Upper lobe of right lung (tissue), 1 donor: ENCODE data around the gene R3HDM1. TPM values are rescaled to one million over a fixed set of nuclear protein-coding genes. Genes with fewer than 3 reads are reported as not detected.
A peak's percentile ranks its signal among the peaks of the same experiment; 100 is the strongest.

Experiments
- ATAC-seq: fragments of 200-7000 bp; cut with Tn5 transposase; one replicate; pipeline ENCODE4 v1.9.1; 2020; ENCODE audit warnings: mild to moderate bottlenecking, moderate library complexity
- DNase-seq: peaks from one replicate; pipeline ENCODE4 v3.0.0-alpha.2; 2020
- H3K27ac ChIP-seq: fragments of 200-600 bp; one replicate; pipeline ENCODE4 v1.8.0; 2022
- H3K27me3 ChIP-seq: fragments of 200-600 bp; one replicate; pipeline ENCODE4 v1.8.0; 2022; ENCODE audit warnings: mild to moderate bottlenecking
- H3K36me3 ChIP-seq: fragments of 200-600 bp; one replicate; pipeline ENCODE4 v1.8.0; 2022
- H3K4me1 ChIP-seq: fragments of 200-600 bp; one replicate; pipeline ENCODE4 v1.8.0; 2022
- H3K4me3 ChIP-seq: fragments of 200-600 bp; one replicate; pipeline ENCODE4 v1.8.0; 2022; ENCODE audit warnings: mild to moderate bottlenecking
- H3K9me3 ChIP-seq: fragments of 200-600 bp; one replicate; pipeline ENCODE4 v1.8.0; 2022
- intact Hi-C: fragments of 100-400 bp; cut with DNase I; formaldehyde crosslinking; loops from one replicate; pipeline ENCODE4 v1.11.0; 2022
- total RNA-seq: library from RNA; stranded (reverse); fragmentation: NEBNext Ultra II Directional; extraction: Animal tissue kit (Norgen Biotek cat#: 25700); gene quantifications from one replicate; pipeline ENCODE4 v1.2.1, GENCODE V29; 2021
- TF ChIP-seq, protein P1 (sequence below): fragments of 200-600 bp; IDR thresholded peaks from one replicate; pipeline ENCODE4 v1.8.0; 2022; ENCODE audit warnings: antibody characterized with exemption
- donor health status: DM: no; HTN: yes; CAD: no; lungs with severe emphysema.

R3HDM1 gene
- total RNA-seq, 1 donor from 2014 or later = 17.0 TPM

DNA sequence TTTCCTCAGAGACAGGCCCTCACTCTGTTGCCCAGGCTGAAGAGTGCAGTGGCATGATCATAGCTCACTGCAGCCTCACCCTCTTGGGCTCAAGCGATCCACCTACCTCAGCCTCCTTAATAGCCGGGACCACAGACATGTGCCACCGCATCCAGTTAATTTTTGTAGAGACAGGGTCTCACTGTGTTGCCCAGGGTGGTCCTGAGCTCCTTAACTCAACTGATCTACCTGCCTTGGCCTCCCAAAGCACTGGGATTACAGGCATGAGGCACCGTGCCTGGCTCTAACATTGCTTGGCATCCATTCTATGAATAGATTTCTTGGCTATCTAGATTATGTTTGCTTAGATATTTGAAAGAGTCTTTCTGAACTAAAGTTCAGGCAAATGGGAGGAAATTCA lies 21.6 kb downstream of the R3HDM1 start:
- ATAC-seq (no peak), DNase-seq (no peak)
- no peaks in the 10 kb centered on the region for H3K4me1 ChIP-seq
- TF ChIP-seq, protein P1, sequence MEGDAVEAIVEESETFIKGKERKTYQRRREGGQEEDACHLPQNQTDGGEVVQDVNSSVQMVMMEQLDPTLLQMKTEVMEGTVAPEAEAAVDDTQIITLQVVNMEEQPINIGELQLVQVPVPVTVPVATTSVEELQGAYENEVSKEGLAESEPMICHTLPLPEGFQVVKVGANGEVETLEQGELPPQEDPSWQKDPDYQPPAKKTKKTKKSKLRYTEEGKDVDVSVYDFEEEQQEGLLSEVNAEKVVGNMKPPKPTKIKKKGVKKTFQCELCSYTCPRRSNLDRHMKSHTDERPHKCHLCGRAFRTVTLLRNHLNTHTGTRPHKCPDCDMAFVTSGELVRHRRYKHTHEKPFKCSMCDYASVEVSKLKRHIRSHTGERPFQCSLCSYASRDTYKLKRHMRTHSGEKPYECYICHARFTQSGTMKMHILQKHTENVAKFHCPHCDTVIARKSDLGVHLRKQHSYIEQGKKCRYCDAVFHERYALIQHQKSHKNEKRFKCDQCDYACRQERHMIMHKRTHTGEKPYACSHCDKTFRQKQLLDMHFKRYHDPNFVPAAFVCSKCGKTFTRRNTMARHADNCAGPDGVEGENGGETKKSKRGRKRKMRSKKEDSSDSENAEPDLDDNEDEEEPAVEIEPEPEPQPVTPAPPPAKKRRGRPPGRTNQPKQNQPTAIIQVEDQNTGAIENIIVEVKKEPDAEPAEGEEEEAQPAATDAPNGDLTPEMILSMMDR = no peak
- H3K36me3 ChIP-seq = no peaks in the 10 kb centered on the region
- H3K27me3 ChIP-seq = no peaks in the 10 kb centered on the region
- no peaks in the 10 kb centered on the region for H3K9me3 ChIP-seq
- intact Hi-C loops = no loop called here
- H3K27ac ChIP-seq = no peak overlapping the region
- H3K4me3 ChIP-seq = no peak overlapping the region

DNA sequence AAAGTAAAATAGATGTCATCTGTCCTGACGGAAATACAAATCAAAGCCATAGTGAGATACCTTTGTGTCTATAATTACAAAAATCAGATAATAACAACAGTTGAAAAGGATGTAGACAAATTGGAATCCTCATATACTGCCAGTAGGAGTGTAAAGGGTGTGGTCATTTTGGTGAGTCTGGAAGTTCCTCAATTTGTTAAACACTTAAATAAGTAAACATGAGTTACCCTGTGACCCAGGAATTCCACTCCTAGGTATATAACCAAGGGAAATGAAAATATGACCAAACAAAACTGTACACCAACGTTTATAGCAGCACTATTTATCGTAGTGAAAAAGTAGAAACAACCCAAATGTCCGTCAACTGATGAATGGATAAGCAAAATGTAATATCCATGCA lies 24.0 kb downstream of the R3HDM1 start:
- no peaks in the 10 kb centered on the region for H3K9me3 ChIP-seq
- TF ChIP-seq, protein P1 = no peak
- H3K27ac ChIP-seq = no peak overlapping the region
- intact Hi-C loops = no loop called here
- H3K27me3 ChIP-seq = no peaks in the 10 kb centered on the region
- peak; percentile 25 for ATAC-seq
- DNase-seq = no peak
- H3K4me1 ChIP-seq = no peaks in the 10 kb centered on the region
- no peaks in the 10 kb centered on the region for H3K36me3 ChIP-seq
- no peak overlapping the region for H3K4me3 ChIP-seq

- intact Hi-C loops = no loop called here
- TF ChIP-seq, protein P1 = no peak
- Histone ChIP-seq H3K36me3 (no peaks in the 10 kb centered on the region), H3K27ac (no peak overlapping the region), H3K4me1 (no peaks in the 10 kb centered on the region), H3K4me3 (no peak overlapping the region), H3K9me3 (no peaks in the 10 kb centered on the region), H3K27me3 (no peaks in the 10 kb centered on the region)
- ATAC-seq = peak; percentile 64
- DNase-seq = no peak
Measured at GRCh38 chr2:135557530-135557929, 26.2 kb downstream of the R3HDM1 start.

GRCh38 chr2:135561925-135562324 lies 30.6 kb downstream of the R3HDM1 start:
- no peaks in the 10 kb centered on the region for H3K36me3 ChIP-seq
- ATAC-seq = no peak
- H3K27ac ChIP-seq = no peak overlapping the region
- no peak for DNase-seq
- no peak overlapping the region for H3K4me3 ChIP-seq
- H3K4me1 ChIP-seq = no peaks in the 10 kb centered on the region
- H3K9me3 ChIP-seq = no peaks in the 10 kb centered on the region
- TF ChIP-seq, protein P1 = no peak
- intact Hi-C loops = no loop called here
- H3K27me3 ChIP-seq = no peaks in the 10 kb centered on the region

GRCh38 chr2:135563793-135564192 lies 32.5 kb downstream of the R3HDM1 start:
- DNase-seq = no peak
- TF ChIP-seq, protein P1 = no peak
- intact Hi-C loops = no loop called here
- no peak for ATAC-seq
- Histone ChIP-seq H3K27ac (no peak overlapping the region), H3K36me3 (no peaks in the 10 kb centered on the region), H3K4me3 (no peak overlapping the region), H3K27me3 (no peaks in the 10 kb centered on the region), H3K9me3 (no peaks in the 10 kb centered on the region), H3K4me1 (no peaks in the 10 kb centered on the region)

- TF ChIP-seq, protein P1 = no peak
- H3K4me1 ChIP-seq = no peaks in the 10 kb centered on the region
- peaks cover 11% of the 10 kb centered on the region for H3K36me3 ChIP-seq
- no peak overlapping the region for H3K27ac ChIP-seq
- intact Hi-C loops = no loop called here
- H3K4me3 ChIP-seq = no peak overlapping the region
- no peaks in the 10 kb centered on the region for H3K9me3 ChIP-seq
- no peaks in the 10 kb centered on the region for H3K27me3 ChIP-seq
- ATAC-seq = no peak
- DNase-seq = no peak
Measured at GRCh38 chr2:135570884-135571283, 39.6 kb downstream of the R3HDM1 start.
